RWPE2 (cell line): ENCODE measurements around the gene ATP6V1G2.
A peak's percentile ranks its signal among the peaks of the same experiment; 100 is the strongest.

Experiments used
- ATAC-seq: fragments of 200-7000 bp; cut with Tn5 transposase; 3 replicates; pipeline ENCODE4 v1.9.1; 2021; ENCODE audit warnings: low read depth
- DNase-seq: peaks from one replicate; pipeline ENCODE4 v3.0.0-alpha.2; 2020; ENCODE audit warnings: low spot score
- H3K27ac ChIP-seq: fragments of 450-650 bp; 2 replicates; pipeline ENCODE4 v1.5.1; 2017; ENCODE audit warnings: mild to moderate bottlenecking; ENCODE audit not compliant: poor library complexity, severe bottlenecking
- H3K27me3 ChIP-seq: fragments of 250-450 bp; sonication (Bioruptor Pico); 2 replicates; pipeline ENCODE4 v1.5.1; 2021; ENCODE audit warnings: mild to moderate bottlenecking, moderate library complexity; ENCODE audit not compliant: insufficient read depth, poor library complexity, severe bottlenecking
- H3K36me3 ChIP-seq: fragments of 250-450 bp; sonication (Bioruptor Pico); 2 replicates; pipeline ENCODE4 v1.5.1; 2020; ENCODE audit warnings: low read depth, mild to moderate bottlenecking, moderate library complexity
- H3K4me1 ChIP-seq: fragments of 250-450 bp; sonication (Bioruptor Pico); 2 replicates; pipeline ENCODE4 v1.5.1; 2021; ENCODE audit warnings: mild to moderate bottlenecking, moderate library complexity; ENCODE audit not compliant: insufficient read depth, poor library complexity, severe bottlenecking
- H3K4me3 ChIP-seq: fragments of 250-450 bp; sonication (Bioruptor Pico); 2 replicates; pipeline ENCODE4 v1.5.1; 2021; ENCODE audit warnings: mild to moderate bottlenecking, moderate library complexity; ENCODE audit not compliant: severe bottlenecking
- H3K9me3 ChIP-seq: fragments of 250-450 bp; sonication (Bioruptor Pico); 2 replicates; pipeline ENCODE4 v1.5.1; 2021; ENCODE audit warnings: mild to moderate bottlenecking, moderate library complexity; ENCODE audit not compliant: severe bottlenecking
- TF ChIP-seq, protein P1 (sequence below): fragments of 450-650 bp; IDR thresholded peaks from one replicate; pipeline ENCODE4 v1.5.1; 2017; ENCODE audit warnings: mild to moderate bottlenecking, moderate library complexity; ENCODE audit not compliant: poor library complexity, severe bottlenecking

Gene ATP6V1G2

DNA sequence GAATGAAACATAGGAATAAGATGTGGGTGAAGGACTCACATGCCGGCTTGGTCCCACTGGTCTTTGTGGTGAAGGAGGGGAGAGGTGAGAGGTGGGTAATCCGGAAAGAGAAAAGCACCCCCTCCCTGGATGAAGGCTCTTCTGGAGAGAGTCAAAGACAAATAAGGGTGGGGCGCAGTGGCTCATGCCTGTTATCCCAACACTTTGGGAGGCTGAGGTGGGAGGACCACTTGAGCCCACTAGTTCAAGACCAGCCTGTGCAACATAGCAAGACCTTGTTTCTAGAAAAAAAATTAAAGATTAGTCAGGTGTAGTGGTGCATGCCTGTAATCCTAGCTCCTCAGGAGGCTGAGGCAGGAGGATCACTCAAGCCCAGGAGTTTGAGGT, 32.7 kb upstream of the ATP6V1G2 start:
- H3K4me1 ChIP-seq = peaks cover 12% of the 10 kb centered on the region
- ATAC-seq (no peak), DNase-seq (no peak)
- TF ChIP-seq, protein P1, sequence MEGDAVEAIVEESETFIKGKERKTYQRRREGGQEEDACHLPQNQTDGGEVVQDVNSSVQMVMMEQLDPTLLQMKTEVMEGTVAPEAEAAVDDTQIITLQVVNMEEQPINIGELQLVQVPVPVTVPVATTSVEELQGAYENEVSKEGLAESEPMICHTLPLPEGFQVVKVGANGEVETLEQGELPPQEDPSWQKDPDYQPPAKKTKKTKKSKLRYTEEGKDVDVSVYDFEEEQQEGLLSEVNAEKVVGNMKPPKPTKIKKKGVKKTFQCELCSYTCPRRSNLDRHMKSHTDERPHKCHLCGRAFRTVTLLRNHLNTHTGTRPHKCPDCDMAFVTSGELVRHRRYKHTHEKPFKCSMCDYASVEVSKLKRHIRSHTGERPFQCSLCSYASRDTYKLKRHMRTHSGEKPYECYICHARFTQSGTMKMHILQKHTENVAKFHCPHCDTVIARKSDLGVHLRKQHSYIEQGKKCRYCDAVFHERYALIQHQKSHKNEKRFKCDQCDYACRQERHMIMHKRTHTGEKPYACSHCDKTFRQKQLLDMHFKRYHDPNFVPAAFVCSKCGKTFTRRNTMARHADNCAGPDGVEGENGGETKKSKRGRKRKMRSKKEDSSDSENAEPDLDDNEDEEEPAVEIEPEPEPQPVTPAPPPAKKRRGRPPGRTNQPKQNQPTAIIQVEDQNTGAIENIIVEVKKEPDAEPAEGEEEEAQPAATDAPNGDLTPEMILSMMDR = no peak
- H3K27ac ChIP-seq = peak overlapping the region; percentile 41
- no peaks in the 10 kb centered on the region for H3K9me3 ChIP-seq
- H3K4me3 ChIP-seq = no peak overlapping the region
- H3K27me3 ChIP-seq = no peaks in the 10 kb centered on the region
- H3K36me3 ChIP-seq = no peaks in the 10 kb centered on the region

DNA sequence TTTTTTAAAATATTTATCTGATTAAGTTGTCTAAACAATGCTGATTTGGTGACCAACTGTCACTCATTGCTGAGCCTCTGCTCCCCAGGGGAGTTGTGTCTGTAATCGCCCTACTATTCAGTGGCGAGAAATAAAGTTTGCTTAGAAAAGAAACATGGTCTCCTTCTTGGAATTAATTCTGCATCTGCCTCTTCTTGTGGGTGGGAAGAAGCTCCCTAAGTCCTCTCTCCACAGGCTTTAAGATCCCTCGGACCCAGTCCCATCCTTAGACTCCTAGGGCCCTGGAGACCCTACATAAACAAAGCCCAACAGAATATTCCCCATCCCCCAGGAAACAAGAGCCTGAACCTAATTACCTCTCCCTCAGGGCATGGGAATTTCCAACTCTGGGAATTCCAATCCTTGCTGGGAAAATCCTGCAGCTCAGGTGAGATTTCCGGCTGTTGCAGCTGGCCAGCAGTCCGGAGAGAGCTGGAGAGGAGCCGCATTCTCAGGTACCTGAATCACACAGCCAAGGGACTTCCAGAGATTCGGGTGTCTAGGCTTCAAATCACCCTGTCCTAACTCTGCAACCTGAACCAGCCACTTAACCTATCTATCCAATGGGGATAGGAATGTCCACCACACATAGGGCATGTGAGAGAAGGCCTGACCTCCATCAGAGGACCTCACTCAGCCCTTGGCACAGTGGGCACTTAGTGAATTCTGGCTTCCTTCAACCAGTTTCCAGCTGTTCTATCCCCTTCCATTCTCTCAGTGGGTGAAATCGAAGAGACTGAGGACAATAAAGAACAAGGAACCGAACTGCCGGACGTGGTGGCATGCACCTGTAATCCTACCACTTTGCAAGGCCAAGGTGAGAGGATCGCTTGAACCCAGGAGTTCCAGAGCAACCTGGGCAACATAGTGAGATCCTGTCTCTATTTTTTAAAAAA, 32.0 kb upstream of the ATP6V1G2 start:
- H3K4me3 ChIP-seq = no peak overlapping the region

DNA sequence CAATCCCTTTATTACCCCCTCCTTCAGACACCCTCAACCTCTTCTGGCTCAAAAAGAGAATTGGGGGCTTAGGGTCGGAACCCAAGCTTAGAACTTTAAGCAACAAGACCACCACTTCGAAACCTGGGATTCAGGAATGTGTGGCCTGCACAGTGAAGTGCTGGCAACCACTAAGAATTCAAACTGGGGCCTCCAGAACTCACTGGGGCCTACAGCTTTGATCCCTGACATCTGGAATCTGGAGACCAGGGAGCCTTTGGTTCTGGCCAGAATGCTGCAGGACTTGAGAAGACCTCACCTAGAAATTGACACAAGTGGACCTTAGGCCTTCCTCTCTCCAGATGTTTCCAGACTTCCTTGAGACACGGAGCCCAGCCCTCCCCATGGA, 31.2 kb upstream of the ATP6V1G2 start:
- Histone ChIP-seq H3K27ac (peak overlapping the region; percentile 41), H3K36me3 (no peaks in the 10 kb centered on the region), H3K4me1 (peaks cover 12% of the 10 kb centered on the region), H3K4me3 (no peak overlapping the region), H3K27me3 (no peaks in the 10 kb centered on the region), H3K9me3 (no peaks in the 10 kb centered on the region)
- DNase-seq (no peak), ATAC-seq (no peak)
- TF ChIP-seq, protein P1 = no peak

More for the DNA sequence above, 32.0 kb upstream of the ATP6V1G2 start:
- peak; percentile 78 for ATAC-seq
- TF ChIP-seq, protein P1 = no peak
- peak; percentile 84 for DNase-seq
- H3K9me3 ChIP-seq = no peaks in the 10 kb centered on the region
- no peaks in the 10 kb centered on the region for H3K36me3 ChIP-seq
- peaks cover 12% of the 10 kb centered on the region for H3K4me1 ChIP-seq
- H3K27ac ChIP-seq = peak overlapping the region; percentile 41
- H3K27me3 ChIP-seq = no peaks in the 10 kb centered on the region

DNA sequence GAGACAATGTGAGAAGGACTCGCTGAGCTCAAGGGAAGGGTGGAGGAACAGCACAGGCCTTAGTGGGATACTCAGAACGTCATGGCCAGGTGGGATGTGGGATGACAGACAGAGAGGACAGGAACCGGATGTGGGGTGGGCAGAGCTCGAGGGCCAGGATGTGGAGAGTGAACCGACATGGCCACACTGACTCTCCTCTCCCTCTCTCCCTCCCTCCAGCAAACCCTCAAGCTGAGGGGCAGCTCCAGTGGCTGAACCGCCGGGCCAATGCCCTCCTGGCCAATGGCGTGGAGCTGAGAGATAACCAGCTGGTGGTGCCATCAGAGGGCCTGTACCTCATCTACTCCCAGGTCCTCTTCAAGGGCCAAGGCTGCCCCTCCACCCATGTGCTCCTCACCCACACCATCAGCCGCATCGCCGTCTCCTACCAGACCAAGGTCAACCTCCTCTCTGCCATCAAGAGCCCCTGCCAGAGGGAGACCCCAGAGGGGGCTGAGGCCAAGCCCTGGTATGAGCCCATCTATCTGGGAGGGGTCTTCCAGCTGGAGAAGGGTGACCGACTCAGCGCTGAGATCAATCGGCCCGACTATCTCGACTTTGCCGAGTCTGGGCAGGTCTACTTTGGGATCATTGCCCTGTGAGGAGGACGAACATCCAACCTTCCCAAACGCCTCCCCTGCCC, 30.6 kb upstream of the ATP6V1G2 start:
- TF ChIP-seq, protein P1 = no peak
- DNase-seq = no peak
- Histone ChIP-seq H3K27me3 (no peaks in the 10 kb centered on the region), H3K9me3 (no peaks in the 10 kb centered on the region), H3K4me3 (no peak overlapping the region), H3K4me1 (peaks cover 12% of the 10 kb centered on the region), H3K27ac (no peak overlapping the region), H3K36me3 (no peaks in the 10 kb centered on the region)
- no peak for ATAC-seq
